ENCODE results near the gene ACSBG1. TPM values are rescaled to one million over a fixed set of nuclear protein-coding genes. Genes with fewer than 3 reads are reported as not detected.

ACSBG1 gene
- total RNA-seq, 1 experiment from 2014 or later, result 1.2 TPM

DNA sequence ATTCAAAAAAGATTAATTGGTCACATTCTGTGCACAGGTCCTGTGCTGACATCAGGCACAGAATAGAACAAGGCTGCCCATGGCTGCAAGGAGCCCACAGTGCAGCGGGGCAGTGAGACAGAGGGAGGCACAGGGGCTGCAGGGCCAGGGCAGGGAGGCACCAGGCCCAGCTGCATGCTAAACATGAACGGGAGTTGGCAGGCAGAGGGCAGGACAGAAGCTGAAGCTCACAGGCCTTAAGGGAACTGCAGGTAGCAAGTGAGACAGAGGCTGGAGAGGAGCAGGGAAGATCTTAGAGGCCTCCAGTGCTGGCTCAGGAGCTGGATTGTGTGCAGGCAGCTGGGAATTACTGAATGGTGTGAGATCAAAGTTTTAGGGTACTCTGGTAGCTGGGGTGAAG, 59.0 kb downstream of the ACSBG1 start:
- no peaks in the 10 kb centered on the region for H3K9me2 ChIP-seq (ENCODE audit: insufficient read depth)
- ChIA-PET POLR2A (ENCODE audit: unreplicated experiment) (no interaction called here), CTCF (no interaction called here)
- no peak for DNase-seq
- H2AFZ ChIP-seq, result no peak overlapping the region
- intact Hi-C loops (cut with micrococcal nuclease; ENCODE audit: unreplicated experiment), result loop anchor here (5.0 kb wide), 2 partner anchors 43 to 63 kb away; partner anchors contain the start of gene CIB2
- no peak for TF ChIP-seq EZH2 (IDR thresholded peaks at IDR 0.05; ENCODE audit: low read depth)
- TF ChIP-seq, protein P1, sequence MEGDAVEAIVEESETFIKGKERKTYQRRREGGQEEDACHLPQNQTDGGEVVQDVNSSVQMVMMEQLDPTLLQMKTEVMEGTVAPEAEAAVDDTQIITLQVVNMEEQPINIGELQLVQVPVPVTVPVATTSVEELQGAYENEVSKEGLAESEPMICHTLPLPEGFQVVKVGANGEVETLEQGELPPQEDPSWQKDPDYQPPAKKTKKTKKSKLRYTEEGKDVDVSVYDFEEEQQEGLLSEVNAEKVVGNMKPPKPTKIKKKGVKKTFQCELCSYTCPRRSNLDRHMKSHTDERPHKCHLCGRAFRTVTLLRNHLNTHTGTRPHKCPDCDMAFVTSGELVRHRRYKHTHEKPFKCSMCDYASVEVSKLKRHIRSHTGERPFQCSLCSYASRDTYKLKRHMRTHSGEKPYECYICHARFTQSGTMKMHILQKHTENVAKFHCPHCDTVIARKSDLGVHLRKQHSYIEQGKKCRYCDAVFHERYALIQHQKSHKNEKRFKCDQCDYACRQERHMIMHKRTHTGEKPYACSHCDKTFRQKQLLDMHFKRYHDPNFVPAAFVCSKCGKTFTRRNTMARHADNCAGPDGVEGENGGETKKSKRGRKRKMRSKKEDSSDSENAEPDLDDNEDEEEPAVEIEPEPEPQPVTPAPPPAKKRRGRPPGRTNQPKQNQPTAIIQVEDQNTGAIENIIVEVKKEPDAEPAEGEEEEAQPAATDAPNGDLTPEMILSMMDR (conservative IDR thresholded peaks at IDR 0.05), result no peak
- H4K20me1 ChIP-seq (ENCODE audit: insufficient read depth), result no peaks in the 10 kb centered on the region
- H3F3A ChIP-seq (ENCODE audit: insufficient read depth, low read depth), result no peaks in the 10 kb centered on the region
- H3K9me3 ChIP-seq (ENCODE audit: insufficient read depth, low read depth), result no peaks in the 10 kb centered on the region
- H3K36me3 ChIP-seq (ENCODE audit: low read depth), result peaks cover 6% of the 10 kb centered on the region; the same call in 1 of the 2 replicates
- no peaks in the 10 kb centered on the region for H3K79me2 ChIP-seq (ENCODE audit: low read depth)
- H3K27me3 ChIP-seq (ENCODE audit: insufficient read depth, low read depth), result no peaks in the 10 kb centered on the region
- no peaks in the 10 kb centered on the region for H3K4me1 ChIP-seq (replicated peaks; ENCODE audit: insufficient read depth)
- H3K4me3 ChIP-seq, result no peak overlapping the region
- H3K4me2 ChIP-seq, result no peak overlapping the region
- no TSS peak for BruUV-seq (replicated peaks)
- H3K27ac ChIP-seq, result no peak overlapping the region

DNA sequence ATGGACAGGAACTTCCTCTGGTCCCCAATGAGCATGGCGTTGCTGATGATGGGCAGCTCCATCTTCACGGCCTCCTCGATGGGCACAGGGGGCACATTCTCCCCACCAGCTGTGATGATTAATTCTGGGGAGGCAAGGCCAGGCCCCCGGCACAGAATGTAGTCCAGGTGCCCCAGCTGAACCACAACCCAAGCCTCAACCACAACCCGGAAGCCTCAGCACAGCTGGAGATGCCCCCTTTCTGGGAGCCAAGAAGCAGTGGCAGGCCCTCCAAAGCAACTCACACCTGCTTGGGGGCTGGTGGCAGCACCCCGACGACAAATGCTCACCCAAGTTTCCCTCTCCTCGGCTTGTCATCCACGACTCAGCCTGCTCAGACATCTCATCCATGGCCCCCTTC, 60.0 kb downstream of the ACSBG1 start:
- H3F3A ChIP-seq (ENCODE audit: insufficient read depth, low read depth), result no peaks in the 10 kb centered on the region
- H3K4me3 ChIP-seq, result no peak overlapping the region
- ChIA-PET POLR2A (ENCODE audit: unreplicated experiment) (no interaction called here), CTCF (interaction anchor here (0.7 kb wide), 1 partner anchor 21 kb away, joined by 3 read pairs; no protein-coding TSS in a partner anchor)
- no peaks in the 10 kb centered on the region for H3K27me3 ChIP-seq (ENCODE audit: insufficient read depth, low read depth)
- intact Hi-C loops (cut with micrococcal nuclease; ENCODE audit: unreplicated experiment), result no loop called here
- H4K20me1 ChIP-seq (ENCODE audit: insufficient read depth), result no peaks in the 10 kb centered on the region
- BruUV-seq (replicated peaks), result no TSS peak
- no peak overlapping the region for H3K27ac ChIP-seq
- no peaks in the 10 kb centered on the region for H3K9me3 ChIP-seq (ENCODE audit: insufficient read depth, low read depth)
- H3K9me2 ChIP-seq (ENCODE audit: insufficient read depth), result no peaks in the 10 kb centered on the region
- TF ChIP-seq, protein P1 (conservative IDR thresholded peaks at IDR 0.05), result no peak
- TF ChIP-seq EZH2 (IDR thresholded peaks at IDR 0.05; ENCODE audit: low read depth), result no peak
- peaks cover 7% of the 10 kb centered on the region; the same call in 1 of the 2 replicates for H3K36me3 ChIP-seq (ENCODE audit: low read depth)
- H3K79me2 ChIP-seq (ENCODE audit: low read depth), result no peaks in the 10 kb centered on the region
- no peak overlapping the region for H3K4me2 ChIP-seq
- H2AFZ ChIP-seq, result no peak overlapping the region
- no peaks in the 10 kb centered on the region for H3K4me1 ChIP-seq (replicated peaks; ENCODE audit: insufficient read depth)
- no peak for DNase-seq

DNA sequence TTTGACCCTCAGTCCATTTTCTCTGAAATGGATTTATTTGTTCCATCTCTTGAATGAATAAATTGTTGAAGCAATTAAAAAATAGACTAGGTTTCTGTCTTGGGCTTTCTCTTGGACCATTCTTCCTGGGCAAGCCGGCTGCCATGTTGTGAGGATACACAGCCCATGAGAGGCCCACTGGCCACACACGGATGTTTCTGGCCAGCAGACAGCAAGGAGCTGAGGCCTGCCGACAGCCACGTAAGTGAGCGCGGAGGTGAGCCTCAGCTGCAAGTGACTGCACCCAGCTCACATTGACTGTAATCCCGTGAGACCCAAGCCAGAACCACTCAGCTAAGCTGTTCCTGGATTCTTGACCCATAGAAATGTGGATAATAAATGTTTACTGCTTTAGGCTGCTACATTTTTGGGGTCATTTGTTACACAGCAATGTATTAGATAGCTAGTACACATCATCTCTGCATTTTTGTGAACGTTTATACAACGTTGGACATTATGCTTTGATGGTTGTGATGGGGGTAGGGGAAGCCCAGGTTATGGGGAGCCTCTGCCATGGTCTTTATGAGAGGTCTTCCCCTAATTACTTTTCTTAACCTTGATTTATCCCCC, 62.4 kb downstream of the ACSBG1 start:
- Histone ChIP-seq H3K4me1 (replicated peaks; ENCODE audit: insufficient read depth) (no peaks in the 10 kb centered on the region), H4K20me1 (ENCODE audit: insufficient read depth) (no peaks in the 10 kb centered on the region), H3K4me2 (no peak overlapping the region), H3K9me2 (ENCODE audit: insufficient read depth) (no peaks in the 10 kb centered on the region), H3K9me3 (ENCODE audit: insufficient read depth, low read depth) (no peaks in the 10 kb centered on the region), H3K36me3 (ENCODE audit: low read depth) (peaks cover 16% of the 10 kb centered on the region), H3K27ac (no peak overlapping the region), H3F3A (ENCODE audit: insufficient read depth, low read depth) (no peaks in the 10 kb centered on the region), H3K79me2 (ENCODE audit: low read depth) (no peaks in the 10 kb centered on the region), H2AFZ (no peak overlapping the region), H3K4me3 (no peak overlapping the region), H3K27me3 (ENCODE audit: insufficient read depth, low read depth) (no peaks in the 10 kb centered on the region)
- CTCF ChIA-PET, result interaction anchor here (0.5 kb wide), 1 partner anchor 207 kb away, joined by 4 read pairs; no protein-coding TSS in a partner anchor
- intact Hi-C loops (cut with micrococcal nuclease; ENCODE audit: unreplicated experiment), result no loop called here
- no peak for DNase-seq
- BruUV-seq (replicated peaks), result no TSS peak
- POLR2A ChIA-PET (ENCODE audit: unreplicated experiment), result interaction anchor here (0.6 kb wide), 1 partner anchor 67 kb away, joined by 3 read pairs; no protein-coding TSS in a partner anchor
- TF ChIP-seq EZH2 (IDR thresholded peaks at IDR 0.05; ENCODE audit: low read depth), result no peak

Data from PC-9 (cell line).